GM12892 (cell line): ENCODE measurements around the gene NIF3L1.

Source experiments
- DNase-seq: peaks from one replicate; pipeline ENCODE4 v3.0.0; 2011; ENCODE audit not compliant: insufficient read length
- FAIRE-seq: peaks from 2 replicates; lab custom pipeline; 2011; peaks lifted over from hg19 to GRCh38; lab: Jason Lieb, UNC
- POLR2A ChIP-seq: IDR thresholded peaks from 2 replicates; pipeline ENCODE4 v1.6.1; 2011; ENCODE audit warnings: low read depth, low read length, control low read depth
- POLR2AphosphoS5 ChIP-seq: IDR thresholded peaks from 2 replicates; pipeline ENCODE4 v1.6.1; 2011; ENCODE audit warnings: low read depth, low read length, control low read depth
- TAF1 ChIP-seq: IDR thresholded peaks from 2 replicates; pipeline ENCODE4 v1.6.1; 2011; ENCODE audit warnings: low read depth, mild to moderate bottlenecking, control low read depth, low read length, borderline replicate concordance

NIF3L1 gene

DNA sequence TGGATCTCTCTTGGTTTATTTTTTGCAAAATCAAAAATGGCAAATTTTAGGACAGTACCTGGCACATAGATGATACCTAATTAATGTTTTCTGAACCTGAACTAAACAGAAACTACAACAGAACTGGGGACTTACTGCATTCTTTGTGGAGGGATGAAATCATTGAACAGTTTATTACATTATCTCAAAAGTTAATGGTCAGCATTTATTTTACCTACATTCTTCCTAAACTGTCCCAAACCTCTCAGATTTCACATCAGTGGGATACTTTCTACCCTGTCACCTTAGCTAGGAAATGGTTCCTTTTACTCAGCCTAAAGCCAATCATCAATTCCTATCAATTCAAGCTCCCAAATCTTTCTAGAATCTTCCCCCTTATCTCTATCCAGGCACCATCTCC, 10.3 kb downstream of the NIF3L1 start:
- FAIRE-seq: no peak
- TF ChIP-seq TAF1 (no peak), POLR2AphosphoS5 (no peak), POLR2A (no peak)

DNA sequence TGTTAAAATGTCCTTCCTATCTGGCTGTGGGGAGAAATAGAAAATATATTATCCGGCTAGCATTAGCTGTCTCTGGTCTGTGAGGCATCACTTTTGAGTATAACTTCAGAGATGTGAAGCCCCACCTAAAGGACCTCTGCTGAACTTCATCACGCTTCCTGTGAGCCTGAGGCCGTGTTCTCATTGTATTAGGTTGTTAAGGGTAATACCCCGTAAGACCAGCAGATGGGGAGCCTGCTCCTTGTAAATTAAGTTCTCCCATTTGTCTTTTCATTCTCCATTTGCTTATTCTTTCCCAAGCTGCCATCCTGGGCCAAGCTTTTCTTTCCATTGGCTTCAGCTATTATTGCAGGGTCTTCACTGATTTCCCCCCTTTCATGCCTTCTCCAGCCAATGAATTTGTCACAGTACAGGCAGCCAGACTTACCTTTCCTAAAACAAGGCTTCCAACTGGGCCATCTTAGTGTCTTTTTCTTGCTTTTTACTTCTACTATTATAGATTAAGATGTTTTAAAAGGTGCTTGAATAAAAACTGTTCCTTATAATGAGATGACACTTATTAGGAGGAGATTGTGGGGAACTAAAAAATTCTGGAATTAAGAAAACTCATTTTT, 12.4 kb downstream of the NIF3L1 start:
- FAIRE-seq (peak; percentile 80), DNase-seq (peak; percentile 49)
- TF ChIP-seq TAF1 (no peak), POLR2AphosphoS5 (no peak), POLR2A (no peak)

More for the DNA sequence above, 10.3 kb downstream of the NIF3L1 start:
- no peak for DNase-seq

DNA sequence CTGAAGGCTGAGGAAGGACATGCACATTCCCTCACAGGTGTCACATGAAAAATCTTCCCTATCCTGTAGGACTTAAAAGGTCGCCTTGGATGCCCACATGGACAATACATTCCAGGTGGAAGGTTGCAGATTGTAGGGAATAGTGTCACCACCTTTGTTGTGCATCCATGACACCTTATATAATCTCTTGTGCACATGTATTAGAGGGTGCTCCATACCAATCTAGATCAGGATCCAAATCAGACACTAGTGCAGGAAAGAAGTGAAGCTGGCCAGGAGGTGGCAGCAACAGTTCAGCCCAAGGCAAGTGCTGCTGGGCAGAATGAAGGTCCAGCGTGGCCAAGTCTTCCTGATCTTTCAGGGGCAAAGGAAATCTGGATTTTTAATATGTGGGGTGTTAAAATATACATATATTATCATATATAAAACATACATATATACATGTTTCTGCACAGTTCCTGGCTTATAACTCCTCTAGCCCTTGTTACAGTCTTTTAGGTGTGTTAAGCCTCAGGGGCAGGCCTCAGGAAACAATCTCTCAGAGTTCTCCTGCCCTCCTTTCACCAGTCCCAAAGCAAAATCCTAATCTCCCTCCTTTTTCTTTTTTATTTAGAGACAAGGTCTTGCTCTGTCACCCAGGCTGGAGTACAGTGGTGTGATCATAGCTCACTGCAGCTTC, 16.6 kb downstream of the NIF3L1 start:
- TF ChIP-seq TAF1: no peak
- no peak for TF ChIP-seq POLR2A
- TF ChIP-seq POLR2AphosphoS5: no peak
- DNase-seq (peak; percentile 23), FAIRE-seq (peak; percentile 77)

DNA sequence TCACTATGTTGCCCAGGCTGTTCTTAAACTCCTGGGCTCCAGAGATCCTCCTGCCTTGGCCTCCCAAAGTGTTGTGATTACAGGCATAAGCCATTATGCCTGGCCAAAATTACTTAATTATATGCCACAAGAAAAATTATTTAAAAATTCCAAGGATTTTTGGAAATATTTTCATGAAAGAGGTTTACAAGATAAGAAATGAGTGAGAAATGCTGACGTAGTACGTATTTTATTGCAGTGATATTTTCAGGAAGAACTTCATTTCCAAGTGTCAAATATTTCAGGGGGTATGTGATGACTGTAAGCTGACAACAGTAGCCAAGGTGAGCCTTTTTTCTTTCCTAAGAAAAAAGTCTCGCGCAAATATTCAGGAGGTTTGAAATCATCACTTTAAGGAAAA, 20.8 kb downstream of the NIF3L1 start:
- TF ChIP-seq POLR2AphosphoS5 (no peak), POLR2A (no peak), TAF1 (no peak)
- DNase-seq: no peak

DNA sequence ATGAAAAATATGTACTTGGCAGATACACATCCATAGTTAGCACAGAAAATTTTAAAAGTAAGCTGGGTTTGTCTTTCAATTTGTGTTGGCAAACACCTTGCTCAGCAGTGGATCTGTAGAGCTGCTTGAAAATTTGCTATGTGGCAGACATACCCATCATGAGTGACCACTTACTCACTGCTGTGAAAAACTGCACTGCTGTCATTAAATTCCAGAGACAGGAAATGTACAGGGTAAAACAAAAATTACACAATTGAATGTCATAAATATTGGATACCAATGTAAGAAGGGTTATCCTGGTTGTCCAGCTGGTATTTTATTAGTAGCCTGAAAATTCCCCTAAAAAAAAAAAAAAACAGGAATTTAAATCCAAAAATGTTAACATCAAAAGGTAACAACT, 24.5 kb downstream of the NIF3L1 start:
- FAIRE-seq (no peak), DNase-seq (no peak)
- TF ChIP-seq POLR2A (no peak), TAF1 (no peak), POLR2AphosphoS5 (no peak)

More for the DNA sequence above, 20.8 kb downstream of the NIF3L1 start:
- FAIRE-seq: no peak

DNA sequence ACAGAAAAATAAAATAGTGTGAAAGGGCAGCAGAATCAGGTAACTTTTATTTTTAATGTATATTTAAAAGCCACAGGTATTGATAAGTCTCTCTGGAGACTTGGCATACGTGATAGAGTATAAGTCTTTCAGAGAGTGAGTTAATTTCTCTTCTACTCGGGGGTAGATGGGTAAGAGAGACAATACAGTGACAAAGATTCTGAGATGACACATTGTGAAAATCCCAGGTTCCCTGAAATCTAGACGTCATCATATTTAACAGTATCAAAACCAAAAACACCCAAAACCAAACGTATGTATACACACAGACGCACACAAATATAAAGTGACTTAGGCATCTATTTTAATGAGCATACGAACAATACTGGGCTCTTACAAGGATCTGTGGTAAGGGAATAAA, 33.3 kb downstream of the NIF3L1 start:
- DNase-seq (no peak), FAIRE-seq (no peak)
- TF ChIP-seq POLR2A: no peak
- no peak for TF ChIP-seq TAF1
- TF ChIP-seq POLR2AphosphoS5: no peak

DNA sequence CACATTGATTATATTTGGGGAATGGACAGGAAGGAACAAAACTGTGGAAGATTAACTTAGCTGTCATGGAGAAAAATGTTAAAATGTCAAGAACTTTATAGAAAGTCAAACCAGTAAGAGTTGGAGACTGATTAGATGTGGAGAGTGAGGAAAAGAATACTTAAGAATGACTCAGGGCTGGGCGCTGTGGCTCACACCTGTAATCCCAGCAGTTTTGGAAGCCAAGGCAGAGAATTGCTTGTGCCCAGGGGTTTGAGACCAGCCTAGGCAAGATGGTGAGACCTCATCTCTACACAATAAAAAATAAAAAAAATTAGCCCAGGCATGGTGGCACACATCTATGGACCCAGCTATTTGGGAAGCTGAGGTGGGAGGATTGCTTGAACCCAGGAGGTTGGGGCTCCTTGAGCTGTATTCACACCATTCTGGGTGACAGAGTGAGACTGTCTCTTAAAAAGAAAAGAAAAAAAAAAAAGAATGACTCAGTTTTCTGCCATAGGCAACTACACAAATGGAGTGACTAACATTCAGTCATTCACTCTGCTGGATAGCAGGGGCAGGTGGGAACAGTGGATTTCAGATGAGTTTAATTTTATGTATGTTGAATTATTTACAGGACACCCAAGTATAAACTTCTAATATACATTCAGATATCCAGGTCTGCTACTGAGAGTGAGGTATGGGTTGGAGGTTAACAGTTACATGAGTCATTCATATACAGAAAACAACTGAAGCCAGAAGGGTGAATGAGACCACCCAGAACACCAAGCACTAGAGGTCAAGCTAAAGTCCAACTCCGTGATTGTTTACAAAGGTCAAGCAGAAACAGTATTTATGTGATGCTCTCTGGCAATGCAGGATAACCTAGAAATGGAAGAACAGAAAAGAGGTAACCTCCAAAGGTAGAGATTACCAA, 40.4 kb downstream of the NIF3L1 start:
- DNase-seq (no peak), FAIRE-seq (peak; percentile 46)
- TF ChIP-seq TAF1: no peak
- TF ChIP-seq POLR2A: no peak
- TF ChIP-seq POLR2AphosphoS5: no peak

DNA sequence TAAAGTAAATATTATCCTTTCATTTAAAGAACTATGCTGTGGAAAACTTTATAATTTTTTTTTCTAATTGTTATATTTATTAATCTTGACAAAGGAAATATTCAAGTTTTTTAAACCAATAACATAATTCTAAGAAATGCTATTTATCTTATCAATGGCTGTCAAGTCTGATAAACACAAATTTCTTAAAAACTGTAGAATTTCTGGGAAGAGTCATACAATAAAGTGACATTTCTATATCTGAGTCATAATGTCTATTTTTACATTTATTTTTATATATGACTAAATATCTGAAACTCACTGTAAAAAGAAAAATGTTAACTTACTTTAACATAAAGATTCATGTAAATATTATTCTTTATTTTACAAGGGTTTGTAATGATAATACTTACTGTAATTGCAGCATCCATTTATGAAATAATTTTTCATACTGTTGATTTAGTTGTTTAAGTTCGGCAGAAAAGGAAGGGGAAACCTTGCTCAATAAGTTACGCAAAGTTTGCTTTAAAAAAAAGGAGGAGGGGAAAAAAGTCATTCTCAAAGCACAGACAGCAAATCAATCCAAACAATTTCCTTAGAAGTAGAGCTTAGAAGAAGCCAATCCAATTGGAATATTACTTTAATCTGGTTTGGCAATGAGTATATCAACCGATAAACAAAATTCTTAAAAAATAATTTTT, 41.9 kb downstream of the NIF3L1 start:
- TF ChIP-seq POLR2A: no peak
- no peak for TF ChIP-seq TAF1
- no peak for TF ChIP-seq POLR2AphosphoS5
- FAIRE-seq: peak; percentile 17
- no peak for DNase-seq

DNA sequence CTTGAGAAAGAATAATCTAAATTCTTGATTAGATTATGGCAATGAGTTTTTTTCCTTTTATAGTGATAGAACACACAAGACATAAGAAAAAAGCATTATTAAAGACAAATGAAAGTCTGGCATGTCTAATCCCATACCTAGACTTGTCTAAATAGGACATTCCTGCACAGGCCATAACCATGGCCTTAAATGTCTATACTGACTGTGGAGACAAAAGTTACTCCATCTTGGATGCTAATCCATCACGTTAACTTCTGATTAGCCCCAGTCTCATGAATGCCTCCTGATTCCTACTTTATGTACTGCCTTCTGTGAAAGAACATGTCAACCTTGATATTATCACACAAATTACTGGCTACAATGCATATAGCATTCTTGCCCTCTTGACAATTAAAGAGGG, 50.7 kb downstream of the NIF3L1 start:
- TF ChIP-seq TAF1 (no peak), POLR2AphosphoS5 (no peak), POLR2A (no peak)
- no peak for FAIRE-seq

DNA sequence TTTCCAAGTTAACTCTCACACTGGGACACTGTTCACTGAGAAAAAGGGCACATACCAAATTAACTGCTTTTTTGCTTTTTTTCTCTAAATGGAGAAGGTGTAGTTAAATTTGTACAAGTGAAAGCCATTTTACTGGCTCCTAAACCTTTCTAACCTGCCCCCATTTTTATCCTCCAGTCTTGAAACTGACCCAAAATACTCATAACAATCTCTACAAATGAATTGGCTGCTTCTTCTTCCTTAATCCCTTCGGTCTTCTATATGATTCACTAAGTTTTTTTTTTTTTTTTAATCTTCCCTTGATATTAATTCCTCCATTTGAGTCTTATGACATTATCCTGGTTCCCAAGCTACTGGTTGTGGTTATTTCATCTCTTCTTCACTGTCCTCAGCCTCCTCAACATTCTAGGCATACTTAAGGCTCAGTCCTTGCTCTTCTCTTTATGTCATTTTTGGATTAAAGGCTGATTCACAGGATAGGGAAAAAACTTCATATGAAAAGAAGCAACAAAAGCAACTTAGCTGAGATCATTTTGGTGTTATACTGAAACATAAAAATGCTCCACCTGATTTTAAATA, 54.4 kb downstream of the NIF3L1 start:
- no peak for TF ChIP-seq TAF1
- no peak for TF ChIP-seq POLR2AphosphoS5
- TF ChIP-seq POLR2A: no peak
- FAIRE-seq (no peak), DNase-seq (no peak)

More for the DNA sequence above, 50.7 kb downstream of the NIF3L1 start:
- DNase-seq: no peak
